H54 (cell line): ENCODE results near the gene TDG.

Experiments
- DNase-seq: peaks from one replicate; pipeline ENCODE4 v3.0.0; 2011; ENCODE audit warnings: low spot score, mixed read lengths; ENCODE audit not compliant: insufficient read length
- FAIRE-seq: peaks from 3 replicates; lab custom pipeline; 2011; peaks lifted over from hg19 to GRCh38; lab: Jason Lieb, UNC
- POLR2A ChIP-seq: IDR thresholded peaks from 2 replicates; pipeline ENCODE4 v1.6.1; 2011; ENCODE audit warnings: low read depth, mild to moderate bottlenecking, low read length

The TDG gene

GRCh38 chr12:103965590-103966504 lies at the start of gene TDG:
TSS of gene TDG (plus strand) at chr12:103965872. CDS start at chr12:103966038, 166 bp downstream.
- DNase-seq (peak; percentile 87), FAIRE-seq (peak; percentile 89)
- peak; percentile 74 for TF ChIP-seq POLR2A

- DNase-seq = no peak
- TF ChIP-seq POLR2A = no peak
- no peak for FAIRE-seq
These were observed 47.8 kb upstream of the TDG start for GRCh38 chr12:103917873-103918272.

- FAIRE-seq (peak; percentile 97), DNase-seq (peak; percentile 45)
- TF ChIP-seq POLR2A = no peak
These were observed 40.7 kb upstream of the TDG start for GRCh38 chr12:103924761-103925641.

- no peak for TF ChIP-seq POLR2A
- DNase-seq (no peak), FAIRE-seq (no peak)
These were observed 37.0 kb upstream of the TDG start for GRCh38 chr12:103928682-103929045.

- DNase-seq (peak; percentile 59), FAIRE-seq (peak; percentile 48)
- TF ChIP-seq POLR2A = peak; percentile 37; the same call in 1 of the 2 replicates
These were observed 36.5 kb upstream of the TDG start for GRCh38 chr12:103929046-103929783.

GRCh38 chr12:103929784-103930033 lies 36.0 kb upstream of the TDG start:
- FAIRE-seq (no peak), DNase-seq (no peak)
- no peak for TF ChIP-seq POLR2A

GRCh38 chr12:103930034-103930786 lies 35.5 kb upstream of the TDG start, which contains the start of gene HSP90B1:
TSS of gene HSP90B1 (plus strand) at chr12:103930410. CDS start at chr12:103930516, 106 bp downstream.
- FAIRE-seq = peak; percentile 98

GRCh38 chr12:103930787-103931735 lies 34.6 kb upstream of the TDG start:
- TF ChIP-seq POLR2A = no peak
- no peak for FAIRE-seq
- DNase-seq = no peak

More at GRCh38 chr12:103930034-103930786, 35.5 kb upstream of the TDG start, which contains the start of gene HSP90B1:
- TF ChIP-seq POLR2A = peak; percentile 94
- DNase-seq = peak; percentile 92

- FAIRE-seq = no peak
- DNase-seq = no peak
- TF ChIP-seq POLR2A = no peak
These were observed 32.4 kb upstream of the TDG start for GRCh38 chr12:103933237-103933636.

- TF ChIP-seq POLR2A = no peak
- no peak for DNase-seq
- FAIRE-seq = no peak
These were observed 29.0 kb upstream of the TDG start for GRCh38 chr12:103936679-103937078.

GRCh38 chr12:103944964-103945363 lies 20.7 kb upstream of the TDG start:
- DNase-seq (no peak), FAIRE-seq (peak; percentile 48)
- TF ChIP-seq POLR2A = no peak

- FAIRE-seq = no peak
- TF ChIP-seq POLR2A = no peak
These were observed 17.7 kb upstream of the TDG start for GRCh38 chr12:103947871-103948555.

More at GRCh38 chr12:103947871-103948555, 17.7 kb upstream of the TDG start:
- DNase-seq = no peak
